OCI-LY7 (cell line): Measurements from ENCODE around the gene PCDH10.

ENCODE experiments used
- CTCF ChIP-seq: fragments of 200-600 bp; sonication (generic); conservative IDR thresholded peaks from 2 replicates; pipeline ENCODE4 v1.5.1; 2014; ENCODE audit warnings: mild to moderate bottlenecking, antibody characterized with exemption, low read length, moderate library complexity, mixed read lengths
- EZH2phosphoT487 ChIP-seq: fragments of 200-600 bp; sonication (generic); IDR thresholded peaks from 2 replicates; pipeline ENCODE4 v1.6.1; 2018; ENCODE audit warnings: low read depth, borderline replicate concordance, mild to moderate bottlenecking, mixed run types, antibody characterized with exemption, low read length, moderate library complexity, mixed read lengths

- no peak for TF ChIP-seq CTCF
- no peak for TF ChIP-seq EZH2phosphoT487
Observed at GRCh38 chr4:133127500-133127899, 21.6 kb upstream of the PCDH10 start.
